SK-N-MC (cell line): ENCODE results near the gene RBM19.

Experiments
- EZH2 ChIP-seq: fragments of 200-600 bp; sonication (generic); IDR thresholded peaks from one replicate; pipeline ENCODE4 v1.6.1; 2017; ENCODE audit warnings: antibody characterized with exemption
- POLR2AphosphoS5 ChIP-seq: IDR thresholded peaks from 2 replicates; pipeline ENCODE4 v1.6.1; 2012; ENCODE audit warnings: mild to moderate bottlenecking, low read depth, low read length, borderline replicate concordance

GRCh38 chr12:113812411-113813228, 153.5 kb downstream of the RBM19 start:
- TF ChIP-seq EZH2 (no peak), POLR2AphosphoS5 (no peak)
